Measurements from ENCODE around the gene HERPUD1.

Gene HERPUD1

DNA sequence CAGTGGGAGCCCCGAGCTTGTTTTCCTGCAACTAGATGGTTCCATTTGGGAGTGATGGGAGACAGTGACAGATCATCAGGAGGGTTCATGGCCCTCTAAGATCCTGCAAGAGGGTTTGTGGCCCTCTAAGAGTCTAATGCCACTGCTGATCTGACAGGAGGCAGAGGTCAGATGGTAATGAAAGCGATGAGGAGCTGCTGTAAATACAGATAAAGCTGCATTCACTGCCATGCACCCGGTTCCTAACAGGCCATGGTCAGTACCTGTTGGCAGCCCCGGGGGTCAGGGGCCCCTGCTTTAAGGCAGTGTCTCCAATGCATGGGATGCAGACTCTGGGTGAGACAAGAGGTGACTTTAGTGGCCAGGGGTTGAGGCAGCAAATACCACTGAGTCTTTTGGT is 36.1 kb upstream of the HERPUD1 start:
- H3K36me3 ChIP-seq (ENCODE audit: insufficient read depth, low read length), result no peaks in the 10 kb centered on the region
- no peaks in the 10 kb centered on the region for H3K4me1 ChIP-seq (ENCODE audit: insufficient read depth, low read length)
- H3K4me3 ChIP-seq (ENCODE audit: low read length), result no peak overlapping the region
- H2AFZ ChIP-seq (ENCODE audit: low read depth, low read length), result no peak overlapping the region
- peaks cover 11% of the 10 kb centered on the region for H3K27me3 ChIP-seq (ENCODE audit: insufficient read depth, low read length)
- H3K9me3 ChIP-seq (ENCODE audit: low read length), result no peaks in the 10 kb centered on the region

DNA sequence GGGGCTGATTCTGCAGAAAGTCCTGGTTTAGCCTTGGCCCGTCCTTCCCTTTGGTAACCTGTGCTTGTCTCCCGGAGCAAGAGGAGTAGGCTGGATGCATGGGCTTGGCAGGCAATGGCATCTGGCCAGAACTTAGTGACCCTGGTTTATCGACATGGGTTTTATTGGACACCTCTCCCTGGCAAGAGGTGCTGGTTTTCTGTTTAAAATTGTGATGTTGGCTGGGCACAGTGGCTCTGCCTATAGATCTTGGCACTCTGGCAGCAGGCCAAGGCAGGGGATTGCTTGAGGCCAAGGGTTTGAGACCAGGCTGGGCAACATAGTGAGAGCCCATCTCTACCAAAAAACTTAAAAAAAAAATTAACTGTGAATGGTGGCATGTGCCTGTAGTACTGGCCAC is 35.7 kb upstream of the HERPUD1 start:
- H2AFZ ChIP-seq (ENCODE audit: low read depth, low read length), result no peak overlapping the region
- H3K27me3 ChIP-seq (ENCODE audit: insufficient read depth, low read length), result peaks cover 11% of the 10 kb centered on the region
- no peak overlapping the region for H3K4me3 ChIP-seq (ENCODE audit: low read length)
- no peaks in the 10 kb centered on the region for H3K4me1 ChIP-seq (ENCODE audit: insufficient read depth, low read length)
- no peaks in the 10 kb centered on the region for H3K36me3 ChIP-seq (ENCODE audit: insufficient read depth, low read length)
- no peaks in the 10 kb centered on the region for H3K9me3 ChIP-seq (ENCODE audit: low read length)

DNA sequence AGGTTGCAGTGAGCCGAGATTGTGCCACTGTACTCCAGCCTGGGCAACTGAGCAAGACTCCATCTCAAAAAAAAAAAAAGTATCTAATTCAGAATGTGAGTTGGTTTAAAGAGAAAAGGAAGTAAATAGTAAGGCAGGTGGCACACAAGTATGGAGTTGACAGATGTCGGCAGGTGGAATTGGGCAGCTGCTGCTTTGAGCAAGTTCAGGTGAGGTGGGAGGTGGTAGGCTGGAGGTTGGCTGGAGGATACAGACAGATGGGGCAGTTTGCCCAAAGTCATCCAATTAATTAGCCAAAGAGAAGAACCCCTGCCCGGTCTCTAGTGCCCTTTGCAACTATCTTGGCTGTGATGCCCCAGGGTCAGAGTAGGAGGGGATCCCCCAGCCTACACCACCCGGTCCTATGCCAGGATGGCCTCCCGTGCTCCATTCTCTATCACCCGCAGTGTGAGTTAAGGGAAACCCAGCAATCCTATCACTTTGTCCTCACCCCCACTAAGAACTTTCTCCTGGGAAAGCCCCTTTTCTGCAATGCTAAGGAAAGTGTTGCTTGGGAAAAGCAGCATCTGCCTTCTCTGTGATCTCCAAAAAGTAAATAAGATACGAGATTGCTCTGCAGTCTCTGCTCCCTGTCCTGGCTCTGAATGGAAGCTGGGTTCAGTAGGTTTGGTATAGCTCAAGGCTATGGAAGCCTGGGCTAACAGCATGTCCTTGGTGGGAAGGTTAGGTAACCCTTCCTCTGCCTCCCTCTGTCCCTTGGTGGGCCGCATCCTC is 34.7 kb upstream of the HERPUD1 start:
- peaks cover 6% of the 10 kb centered on the region for H3K27me3 ChIP-seq (ENCODE audit: insufficient read depth, low read length)
- no peaks in the 10 kb centered on the region for H3K4me1 ChIP-seq (ENCODE audit: insufficient read depth, low read length)
- no peaks in the 10 kb centered on the region for H3K36me3 ChIP-seq (ENCODE audit: insufficient read depth, low read length)
- H3K9me3 ChIP-seq (ENCODE audit: low read length), result no peaks in the 10 kb centered on the region
- H2AFZ ChIP-seq (ENCODE audit: low read depth, low read length), result no peak overlapping the region
- no peak overlapping the region for H3K4me3 ChIP-seq (ENCODE audit: low read length)

DNA sequence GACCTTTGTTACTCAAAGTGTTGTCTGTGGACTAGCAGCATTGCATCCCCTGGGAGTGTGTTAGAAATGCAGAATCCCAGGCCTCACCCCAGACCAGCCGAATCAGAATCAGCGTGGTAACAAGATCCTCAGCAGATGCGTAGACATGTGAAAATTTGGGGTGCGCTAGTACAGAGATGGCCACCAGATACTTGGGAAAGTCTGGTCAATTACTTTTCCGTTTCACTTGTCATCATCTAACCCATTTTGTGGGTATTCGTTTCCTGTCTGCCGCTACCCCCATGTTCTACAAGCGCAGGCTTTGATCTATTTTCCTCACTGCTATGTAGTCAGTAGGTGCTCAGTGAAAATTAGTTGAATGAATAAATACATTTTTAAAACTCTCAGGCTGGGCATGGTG is 33.1 kb upstream of the HERPUD1 start:
- Histone ChIP-seq H3K27me3 (ENCODE audit: insufficient read depth, low read length) (peaks cover 6% of the 10 kb centered on the region), H2AFZ (ENCODE audit: low read depth, low read length) (no peak overlapping the region), H3K9me3 (ENCODE audit: low read length) (no peaks in the 10 kb centered on the region), H3K4me3 (ENCODE audit: low read length) (no peak overlapping the region), H3K36me3 (ENCODE audit: insufficient read depth, low read length) (no peaks in the 10 kb centered on the region), H3K4me1 (ENCODE audit: insufficient read depth, low read length) (no peaks in the 10 kb centered on the region)

- Histone ChIP-seq H3K4me3 (ENCODE audit: low read length) (no peak overlapping the region), H3K4me1 (ENCODE audit: insufficient read depth, low read length) (no peaks in the 10 kb centered on the region), H3K36me3 (ENCODE audit: insufficient read depth, low read length) (no peaks in the 10 kb centered on the region), H2AFZ (ENCODE audit: low read depth, low read length) (no peak overlapping the region), H3K9me3 (ENCODE audit: low read length) (no peaks in the 10 kb centered on the region), H3K27me3 (ENCODE audit: insufficient read depth, low read length) (no peaks in the 10 kb centered on the region)
Observed at GRCh38 chr16:56903866-56904265, 28.1 kb upstream of the HERPUD1 start.

- Histone ChIP-seq H3K4me1 (ENCODE audit: insufficient read depth, low read length) (peaks cover 9% of the 10 kb centered on the region), H3K9me3 (ENCODE audit: low read length) (no peaks in the 10 kb centered on the region), H3K36me3 (ENCODE audit: insufficient read depth, low read length) (no peaks in the 10 kb centered on the region), H3K4me3 (ENCODE audit: low read length) (no peak overlapping the region), H3K27me3 (ENCODE audit: insufficient read depth, low read length) (no peaks in the 10 kb centered on the region), H2AFZ (ENCODE audit: low read depth, low read length) (no peak overlapping the region)
Observed at GRCh38 chr16:56907401-56907800, 24.5 kb upstream of the HERPUD1 start.

GRCh38 chr16:56909527-56909979 is 22.4 kb upstream of the HERPUD1 start:
- Histone ChIP-seq H2AFZ (ENCODE audit: low read depth, low read length) (no peak overlapping the region), H3K4me3 (ENCODE audit: low read length) (no peak overlapping the region), H3K27me3 (ENCODE audit: insufficient read depth, low read length) (no peaks in the 10 kb centered on the region), H3K4me1 (ENCODE audit: insufficient read depth, low read length) (peaks cover 12% of the 10 kb centered on the region), H3K36me3 (ENCODE audit: insufficient read depth, low read length) (no peaks in the 10 kb centered on the region), H3K9me3 (ENCODE audit: low read length) (no peaks in the 10 kb centered on the region)

- Histone ChIP-seq H3K4me3 (ENCODE audit: low read length) (no peak overlapping the region), H3K36me3 (ENCODE audit: insufficient read depth, low read length) (no peaks in the 10 kb centered on the region), H3K27me3 (ENCODE audit: insufficient read depth, low read length) (no peaks in the 10 kb centered on the region), H3K4me1 (ENCODE audit: insufficient read depth, low read length) (peaks cover 12% of the 10 kb centered on the region), H3K9me3 (ENCODE audit: low read length) (no peaks in the 10 kb centered on the region), H2AFZ (ENCODE audit: low read depth, low read length) (no peak overlapping the region)
Observed at GRCh38 chr16:56910112-56910511, 21.8 kb upstream of the HERPUD1 start.

DNA sequence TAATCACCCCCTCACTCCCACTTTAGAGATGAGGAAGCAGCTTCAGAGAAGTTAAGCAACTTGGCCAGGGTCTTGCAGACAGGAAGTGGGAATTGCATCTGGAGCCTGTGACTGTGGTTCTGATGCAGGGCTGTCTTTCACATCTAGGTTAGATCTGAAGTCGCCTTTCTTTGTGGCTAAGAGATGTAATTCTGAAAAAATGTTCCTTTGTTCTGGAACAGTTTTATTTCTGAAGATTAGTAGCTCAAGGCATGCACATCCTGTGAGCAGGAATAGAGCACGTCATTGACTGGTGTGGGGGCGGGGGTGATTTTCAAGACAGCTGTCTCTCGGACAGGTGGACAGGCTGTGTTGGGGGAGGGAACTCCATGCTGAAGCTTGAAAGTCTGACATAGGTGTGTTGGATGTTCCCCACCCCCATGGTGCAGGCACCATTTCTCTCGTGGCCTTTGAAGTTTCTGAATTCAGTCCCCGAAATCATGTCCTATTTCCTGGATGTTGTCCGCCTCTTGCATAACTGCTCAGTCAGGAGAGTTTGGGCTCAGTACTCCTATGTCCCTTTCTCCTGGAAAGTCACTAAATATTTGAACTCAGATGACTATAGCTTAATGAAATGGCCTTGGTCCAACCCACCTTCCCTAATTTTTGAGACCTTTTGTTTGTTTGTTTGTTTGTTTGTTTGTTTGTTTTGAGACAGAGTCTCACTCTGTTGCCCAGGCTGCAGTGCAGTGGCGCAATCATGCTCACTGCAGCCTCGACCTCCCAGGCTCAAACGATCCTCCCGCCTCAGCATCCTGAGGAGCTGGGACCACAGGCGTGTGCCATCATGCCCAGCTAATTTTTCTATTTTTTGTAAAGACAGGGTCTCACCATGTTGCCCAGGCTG is 21.0 kb upstream of the HERPUD1 start:
- Histone ChIP-seq H3K36me3 (ENCODE audit: insufficient read depth, low read length) (no peaks in the 10 kb centered on the region), H3K4me1 (ENCODE audit: insufficient read depth, low read length) (peaks cover 20% of the 10 kb centered on the region), H3K27me3 (ENCODE audit: insufficient read depth, low read length) (no peaks in the 10 kb centered on the region), H3K4me3 (ENCODE audit: low read length) (no peak overlapping the region), H3K9me3 (ENCODE audit: low read length) (no peaks in the 10 kb centered on the region), H2AFZ (ENCODE audit: low read depth, low read length) (no peak overlapping the region)

DNA sequence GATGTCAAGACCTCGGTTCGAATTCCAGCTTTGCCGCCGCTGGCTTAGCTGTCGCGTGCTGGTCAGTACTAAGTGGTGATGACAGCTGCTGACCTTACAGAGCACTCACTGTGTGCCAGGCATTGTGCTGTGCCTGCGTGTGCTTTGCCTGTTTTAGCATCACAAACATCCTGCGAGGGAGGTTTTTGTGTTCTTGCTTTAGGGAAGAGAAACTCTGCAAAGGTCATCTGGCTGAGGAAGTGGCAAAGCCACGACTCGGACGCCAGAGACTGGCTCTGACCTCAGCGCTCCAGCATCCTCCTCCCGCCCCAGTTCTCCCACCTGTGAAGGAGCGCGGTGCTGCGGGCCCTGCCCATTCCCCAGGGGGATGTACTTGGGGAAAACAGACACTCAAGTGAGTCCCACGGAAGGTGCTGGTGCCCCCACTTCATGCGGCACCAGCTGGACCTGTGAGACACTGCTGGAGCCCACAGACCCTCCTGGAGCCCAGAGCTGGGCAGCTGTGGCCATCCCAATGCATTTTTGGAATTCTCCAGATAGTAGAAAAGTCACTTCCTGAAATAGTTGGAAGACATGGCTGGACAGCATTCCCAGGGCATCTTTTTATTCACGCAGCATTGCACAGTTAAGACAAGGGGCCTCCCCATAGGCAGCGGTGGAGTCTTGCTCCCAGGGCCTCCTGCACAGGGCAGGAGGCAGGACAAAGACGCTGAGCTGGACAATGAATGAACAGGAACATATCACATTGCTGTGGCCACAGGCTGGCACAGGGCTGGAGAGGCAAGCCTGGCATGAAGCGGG is 20.0 kb upstream of the HERPUD1 start:
- Histone ChIP-seq H3K4me3 (ENCODE audit: low read length) (no peak overlapping the region), H3K4me1 (ENCODE audit: insufficient read depth, low read length) (peaks cover 25% of the 10 kb centered on the region), H3K9me3 (ENCODE audit: low read length) (no peaks in the 10 kb centered on the region), H3K27me3 (ENCODE audit: insufficient read depth, low read length) (no peaks in the 10 kb centered on the region), H3K36me3 (ENCODE audit: insufficient read depth, low read length) (no peaks in the 10 kb centered on the region), H2AFZ (ENCODE audit: low read depth, low read length) (no peak overlapping the region)

- Histone ChIP-seq H2AFZ (ENCODE audit: low read depth, low read length) (no peak overlapping the region), H3K27me3 (ENCODE audit: insufficient read depth, low read length) (no peaks in the 10 kb centered on the region), H3K9me3 (ENCODE audit: low read length) (no peaks in the 10 kb centered on the region), H3K36me3 (ENCODE audit: insufficient read depth, low read length) (no peaks in the 10 kb centered on the region), H3K4me3 (ENCODE audit: low read length) (no peak overlapping the region), H3K4me1 (ENCODE audit: insufficient read depth, low read length) (peaks cover 25% of the 10 kb centered on the region)
Observed at GRCh38 chr16:56912746-56913708, 18.9 kb upstream of the HERPUD1 start.

DNA sequence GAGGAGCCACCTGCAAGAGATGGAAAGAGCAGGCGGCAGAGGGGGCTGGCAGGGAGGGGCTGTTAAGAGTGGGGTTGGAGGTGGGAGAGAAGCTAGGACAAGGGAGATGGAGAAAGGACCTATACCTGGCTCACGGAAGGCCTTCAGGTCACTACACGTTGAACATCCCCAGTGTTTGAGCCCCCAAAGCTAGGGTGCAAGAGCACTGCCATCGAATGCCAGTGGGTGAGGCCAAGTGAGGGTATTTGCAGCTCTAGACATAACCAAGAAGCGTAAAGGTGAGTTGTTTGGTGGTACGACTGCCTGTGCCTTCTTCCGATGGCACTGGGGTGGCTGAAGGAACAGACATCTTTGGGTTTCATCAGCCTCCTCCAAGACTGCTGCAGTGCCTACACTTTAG is 17.0 kb upstream of the HERPUD1 start:
- Histone ChIP-seq H2AFZ (ENCODE audit: low read depth, low read length) (no peak overlapping the region), H3K9me3 (ENCODE audit: low read length) (no peaks in the 10 kb centered on the region), H3K36me3 (ENCODE audit: insufficient read depth, low read length) (no peaks in the 10 kb centered on the region), H3K27me3 (ENCODE audit: insufficient read depth, low read length) (peaks cover 7% of the 10 kb centered on the region), H3K4me3 (ENCODE audit: low read length) (no peak overlapping the region), H3K4me1 (ENCODE audit: insufficient read depth, low read length) (peaks cover 25% of the 10 kb centered on the region)
